GM18951 (cell line): ENCODE data around the gene ALG8.
"Not testable (repeated sequence)": the region's sequence is repeated elsewhere in the genome, so short reads cannot be mapped to it uniquely, and the experiment has no call there.

Experiments
- POLR2A ChIP-seq: IDR thresholded peaks from 4 replicates; pipeline ENCODE4 v1.6.1; 2011; ENCODE audit warnings: mild to moderate bottlenecking; ENCODE audit not compliant: insufficient read length, insufficient read depth; ENCODE audit errors: extremely low read depth
- in situ Hi-C: fragments of 300-500 bp; cut with MboI; formaldehyde crosslinking; loops from one replicate; pipeline ENCODE4 v1.12.0; 2022; ENCODE audit warnings: low sequenced_read_pairs, mixed read lengths, inconsistent platforms; ENCODE audit not compliant: unreplicated experiment

The ALG8 gene

GRCh38 chr11:78139422-78140391 is at the start of gene ALG8:
ALG8 (minus strand) TSS chr11:78139626; CDS start chr11:78139588, 38 bp downstream.
- in situ Hi-C loops, result no loop called here
- peak; percentile 91 for TF ChIP-seq POLR2A

- TF ChIP-seq POLR2A, result peak; percentile 66
Observed at GRCh38 chr11:78188286-78189173, 49.1 kb upstream of the ALG8 start, which contains the start of the genes KCTD21 and USP35. KCTD21 (minus strand) TSS chr11:78188626; CDS start chr11:78174554, 14,072 bp downstream. USP35 (plus strand) TSS chr11:78188919; CDS start chr11:78196246, 7,327 bp downstream.

GRCh38 chr11:78187366-78188285 is 48.2 kb upstream of the ALG8 start:
- in situ Hi-C loops, result no loop called here
- no peak for TF ChIP-seq POLR2A

More at GRCh38 chr11:78188286-78189173, 49.1 kb upstream of the ALG8 start, which contains the start of the genes KCTD21 and USP35:
- in situ Hi-C loops, result no loop called here

- in situ Hi-C loops, result no loop called here
- no peak for TF ChIP-seq POLR2A
Observed at GRCh38 chr11:78181185-78181584, 41.8 kb upstream of the ALG8 start.

GRCh38 chr11:78180751-78181150 is 41.3 kb upstream of the ALG8 start:
- in situ Hi-C loops, result no loop called here
- TF ChIP-seq POLR2A, result no peak

GRCh38 chr11:78179459-78180071 is 40.1 kb upstream of the ALG8 start:
- in situ Hi-C loops, result no loop called here

GRCh38 chr11:78177216-78177615 is 37.8 kb upstream of the ALG8 start:
- in situ Hi-C loops, result no loop called here

More at GRCh38 chr11:78179459-78180071, 40.1 kb upstream of the ALG8 start:
- no peak for TF ChIP-seq POLR2A

GRCh38 chr11:78176605-78177141 is 37.2 kb upstream of the ALG8 start:
- no peak for TF ChIP-seq POLR2A
- in situ Hi-C loops, result no loop called here

More at GRCh38 chr11:78177216-78177615, 37.8 kb upstream of the ALG8 start:
- no peak for TF ChIP-seq POLR2A

- in situ Hi-C loops, result not testable (repeated sequence)
Observed at GRCh38 chr11:78175862-78176261, 36.4 kb upstream of the ALG8 start.

- no peak for TF ChIP-seq POLR2A
- in situ Hi-C loops, result no loop called here
Observed at GRCh38 chr11:78171951-78172350, 32.5 kb upstream of the ALG8 start.

- TF ChIP-seq POLR2A, result no peak
- in situ Hi-C loops, result no loop called here
Observed at GRCh38 chr11:78170874-78171549, 31.6 kb upstream of the ALG8 start.
